Uterus (tissue), 2 donors: ENCODE results near the gene WDR35.

Experiments used
- POLR2A ChIP-seq, 2 donors: fragments of 450-650 bp; IDR thresholded peaks; one replicate each; pipeline ENCODE4 v1.6.1; 2016; ENCODE audit warnings: antibody characterized with exemption in 2 of 2, mild to moderate bottlenecking in 1 of 2, moderate library complexity in 1 of 2
- TF ChIP-seq, protein P1 (sequence below), 4 experiments: fragments of 200-600 bp in 2 of 4; fragments of 450-650 bp in 2 of 4; sonication (generic) in 2 of 4; IDR thresholded peaks; one replicate each; pipeline ENCODE4 v1.5.1; 2016 to 2019; ENCODE audit warnings: antibody characterized with exemption in 4 of 4, mild to moderate bottlenecking in 2 of 4, moderate library complexity in 1 of 4

DNA sequence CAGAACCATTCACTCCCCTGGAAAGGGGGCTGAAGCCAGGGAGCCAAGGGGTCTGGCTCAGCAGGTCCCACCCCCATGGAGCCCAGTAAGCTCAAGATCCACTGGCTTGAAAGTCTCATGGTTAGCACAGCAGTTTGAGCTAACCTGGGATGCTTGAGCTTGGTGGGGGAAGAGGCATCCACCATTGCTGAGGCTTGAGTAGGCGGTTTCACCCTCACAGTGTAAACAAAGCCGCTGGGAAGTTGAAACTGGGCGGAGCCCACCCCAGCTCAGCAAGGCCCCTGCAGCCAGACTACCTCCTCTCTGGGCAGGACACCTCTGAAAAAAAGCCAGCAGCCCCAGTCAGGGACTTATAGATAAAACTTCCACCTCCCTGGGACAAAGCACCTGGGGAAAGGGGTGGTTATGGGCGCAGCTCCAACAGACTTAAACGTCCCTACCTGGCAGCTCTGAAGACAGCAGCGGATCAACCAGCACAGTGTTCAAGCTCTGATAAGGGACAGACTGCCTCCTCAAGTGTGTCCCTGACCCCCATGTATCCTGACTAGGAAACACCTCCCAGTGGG is 73.4 kb downstream of the WDR35 start:
- TF ChIP-seq, protein P1, sequence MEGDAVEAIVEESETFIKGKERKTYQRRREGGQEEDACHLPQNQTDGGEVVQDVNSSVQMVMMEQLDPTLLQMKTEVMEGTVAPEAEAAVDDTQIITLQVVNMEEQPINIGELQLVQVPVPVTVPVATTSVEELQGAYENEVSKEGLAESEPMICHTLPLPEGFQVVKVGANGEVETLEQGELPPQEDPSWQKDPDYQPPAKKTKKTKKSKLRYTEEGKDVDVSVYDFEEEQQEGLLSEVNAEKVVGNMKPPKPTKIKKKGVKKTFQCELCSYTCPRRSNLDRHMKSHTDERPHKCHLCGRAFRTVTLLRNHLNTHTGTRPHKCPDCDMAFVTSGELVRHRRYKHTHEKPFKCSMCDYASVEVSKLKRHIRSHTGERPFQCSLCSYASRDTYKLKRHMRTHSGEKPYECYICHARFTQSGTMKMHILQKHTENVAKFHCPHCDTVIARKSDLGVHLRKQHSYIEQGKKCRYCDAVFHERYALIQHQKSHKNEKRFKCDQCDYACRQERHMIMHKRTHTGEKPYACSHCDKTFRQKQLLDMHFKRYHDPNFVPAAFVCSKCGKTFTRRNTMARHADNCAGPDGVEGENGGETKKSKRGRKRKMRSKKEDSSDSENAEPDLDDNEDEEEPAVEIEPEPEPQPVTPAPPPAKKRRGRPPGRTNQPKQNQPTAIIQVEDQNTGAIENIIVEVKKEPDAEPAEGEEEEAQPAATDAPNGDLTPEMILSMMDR (IDR thresholded peaks at IDR 0.05): no peak
- no peak for TF ChIP-seq POLR2A (IDR thresholded peaks at IDR 0.05)
